ENCODE results near the gene UFSP2.

The UFSP2 gene

DNA sequence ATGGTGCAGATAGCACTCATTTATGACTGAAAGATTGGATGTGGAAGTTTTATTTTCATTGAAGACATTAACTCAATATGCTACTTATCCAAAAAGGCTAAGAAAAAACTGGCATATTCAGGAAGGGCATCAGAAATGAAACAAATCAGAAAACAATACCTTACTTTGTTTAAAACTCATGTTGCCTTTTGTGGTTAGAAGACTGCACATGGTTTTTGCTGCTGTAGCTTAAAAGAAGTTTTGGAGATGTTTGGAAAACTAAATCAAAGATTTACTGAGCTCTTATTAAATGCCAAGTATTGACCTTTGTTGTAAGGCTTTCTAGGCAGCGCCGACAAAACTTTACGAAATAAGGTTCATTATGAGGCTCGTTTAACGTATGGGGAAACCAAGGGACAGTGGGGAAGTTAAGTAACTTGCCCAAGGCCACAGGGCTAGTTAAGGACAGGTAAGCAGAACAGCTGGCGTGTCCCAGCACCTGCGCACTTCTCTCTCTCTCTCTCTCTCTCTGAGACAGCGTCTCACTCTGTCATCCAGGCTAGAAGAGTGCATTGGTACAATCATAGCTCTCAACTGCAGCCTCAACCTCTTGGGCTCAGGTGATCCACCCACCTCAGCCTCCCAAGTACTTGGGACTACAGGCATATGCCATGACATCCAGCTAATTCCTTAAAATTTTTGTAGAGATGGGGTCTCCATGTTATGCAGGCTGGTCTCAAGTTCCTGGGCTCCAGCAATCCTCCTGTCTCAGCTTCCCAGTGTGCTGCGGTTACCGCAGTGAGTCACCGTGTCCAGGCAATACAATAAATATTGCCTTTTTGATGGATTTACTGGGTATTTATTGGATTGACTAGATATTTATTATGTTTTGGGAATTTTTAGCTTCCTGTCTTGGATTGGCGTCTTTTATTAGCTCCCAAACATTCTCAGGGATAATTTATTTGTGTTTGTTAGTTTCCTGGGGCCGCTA, 46.2 kb downstream of the UFSP2 start:
- no peak overlapping the region for H3K4me3 ChIP-seq (replicated peaks; ENCODE audit: low read depth, low read length)
- no peak for DNase-seq (ENCODE audit: low read depth)
- TF ChIP-seq, protein P1, sequence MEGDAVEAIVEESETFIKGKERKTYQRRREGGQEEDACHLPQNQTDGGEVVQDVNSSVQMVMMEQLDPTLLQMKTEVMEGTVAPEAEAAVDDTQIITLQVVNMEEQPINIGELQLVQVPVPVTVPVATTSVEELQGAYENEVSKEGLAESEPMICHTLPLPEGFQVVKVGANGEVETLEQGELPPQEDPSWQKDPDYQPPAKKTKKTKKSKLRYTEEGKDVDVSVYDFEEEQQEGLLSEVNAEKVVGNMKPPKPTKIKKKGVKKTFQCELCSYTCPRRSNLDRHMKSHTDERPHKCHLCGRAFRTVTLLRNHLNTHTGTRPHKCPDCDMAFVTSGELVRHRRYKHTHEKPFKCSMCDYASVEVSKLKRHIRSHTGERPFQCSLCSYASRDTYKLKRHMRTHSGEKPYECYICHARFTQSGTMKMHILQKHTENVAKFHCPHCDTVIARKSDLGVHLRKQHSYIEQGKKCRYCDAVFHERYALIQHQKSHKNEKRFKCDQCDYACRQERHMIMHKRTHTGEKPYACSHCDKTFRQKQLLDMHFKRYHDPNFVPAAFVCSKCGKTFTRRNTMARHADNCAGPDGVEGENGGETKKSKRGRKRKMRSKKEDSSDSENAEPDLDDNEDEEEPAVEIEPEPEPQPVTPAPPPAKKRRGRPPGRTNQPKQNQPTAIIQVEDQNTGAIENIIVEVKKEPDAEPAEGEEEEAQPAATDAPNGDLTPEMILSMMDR (IDR thresholded peaks at IDR 0.05; ENCODE audit: low read length, missing control alignments), result no peak

DNA sequence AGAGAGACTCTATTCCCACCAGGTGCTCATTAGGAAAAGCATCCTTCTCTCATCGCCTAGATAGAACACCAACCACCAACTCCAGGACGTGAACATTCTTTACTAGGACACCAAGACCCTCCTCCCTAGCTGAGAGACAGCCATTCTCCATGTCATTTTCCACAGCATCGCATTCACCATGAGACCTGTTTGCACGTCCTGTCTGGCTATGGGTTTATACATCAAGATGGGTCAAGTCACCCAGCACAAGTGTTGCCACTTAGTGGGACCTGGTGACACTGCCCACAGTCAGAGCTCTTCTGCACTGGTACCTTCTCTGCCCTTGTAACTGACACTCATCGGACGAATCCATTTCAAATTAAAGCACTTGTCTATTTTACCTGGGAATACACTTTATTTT, 47.5 kb downstream of the UFSP2 start:
- no peak overlapping the region for H3K4me3 ChIP-seq (replicated peaks; ENCODE audit: low read depth, low read length)
- no peak for DNase-seq (ENCODE audit: low read depth)
- TF ChIP-seq, protein P1 (IDR thresholded peaks at IDR 0.05; ENCODE audit: low read length, missing control alignments), result no peak

DNA sequence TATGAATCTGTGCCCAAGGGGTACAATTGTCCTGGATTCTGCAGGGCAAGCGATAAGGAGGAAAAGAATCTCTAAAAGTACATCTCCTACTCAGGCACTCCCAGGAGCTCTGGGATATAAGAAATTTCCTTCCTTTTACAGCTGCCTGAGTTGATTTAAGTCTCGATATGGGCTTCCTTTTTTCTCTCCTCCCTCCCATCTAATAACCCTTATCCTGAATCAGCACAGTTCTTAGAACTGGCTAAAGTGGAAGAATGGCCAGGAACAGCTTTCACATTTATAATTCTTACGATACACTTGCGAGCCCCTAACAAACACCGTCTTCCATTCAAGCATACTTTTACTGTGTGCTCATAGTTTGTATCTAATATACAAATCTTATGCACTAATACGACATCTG, 51.2 kb downstream of the UFSP2 start:
- DNase-seq (ENCODE audit: low read depth), result no peak
- TF ChIP-seq, protein P1 (IDR thresholded peaks at IDR 0.05; ENCODE audit: low read length, missing control alignments), result no peak
- H3K4me3 ChIP-seq (replicated peaks; ENCODE audit: low read depth, low read length), result no peak overlapping the region

DNA sequence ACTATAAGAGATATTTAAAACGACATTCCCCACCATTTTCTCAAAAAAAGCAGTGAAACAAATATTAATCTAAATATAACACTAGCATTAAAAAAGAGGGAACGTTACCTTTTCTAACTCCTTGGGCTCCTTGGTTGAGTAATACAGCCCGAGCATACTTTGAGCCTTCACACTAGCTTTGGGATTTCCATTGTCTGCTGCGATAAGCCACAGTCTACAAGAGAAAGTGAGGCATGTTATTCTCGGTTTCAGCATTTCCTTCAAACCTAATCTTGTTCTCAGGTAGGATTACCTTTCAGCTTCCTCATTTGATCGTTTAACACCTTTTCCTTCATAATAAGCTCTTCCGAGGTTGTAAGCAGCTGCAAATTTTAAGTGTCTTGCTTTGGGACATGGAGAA, 51.7 kb downstream of the UFSP2 start:
- DNase-seq (ENCODE audit: low read depth), result no peak
- no peak overlapping the region for H3K4me3 ChIP-seq (replicated peaks; ENCODE audit: low read depth, low read length)
- TF ChIP-seq, protein P1 (IDR thresholded peaks at IDR 0.05; ENCODE audit: low read length, missing control alignments), result no peak

DNA sequence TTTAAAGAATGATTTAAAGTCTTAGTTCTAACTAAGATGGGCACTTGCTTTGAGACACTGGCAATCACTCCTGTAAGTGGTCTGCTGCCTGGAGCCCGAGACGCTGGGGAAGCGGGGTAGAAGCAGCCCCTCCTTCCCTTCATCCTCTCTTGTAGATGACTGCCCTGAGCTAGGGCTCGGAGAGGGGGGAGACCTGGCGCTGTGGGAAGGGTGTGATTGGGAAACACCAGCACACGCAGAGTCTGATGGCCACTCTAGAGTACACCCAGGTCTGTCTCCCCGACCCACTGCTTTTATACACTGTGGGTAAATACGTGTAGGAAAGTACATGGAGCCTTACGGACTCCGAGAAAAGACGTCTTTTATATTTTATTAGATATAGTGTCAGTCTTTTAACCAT, 54.1 kb downstream of the UFSP2 start:
- TF ChIP-seq, protein P1 (IDR thresholded peaks at IDR 0.05; ENCODE audit: low read length, missing control alignments), result no peak
- DNase-seq (ENCODE audit: low read depth), result no peak
- no peak overlapping the region for H3K4me3 ChIP-seq (replicated peaks; ENCODE audit: low read depth, low read length)

DNA sequence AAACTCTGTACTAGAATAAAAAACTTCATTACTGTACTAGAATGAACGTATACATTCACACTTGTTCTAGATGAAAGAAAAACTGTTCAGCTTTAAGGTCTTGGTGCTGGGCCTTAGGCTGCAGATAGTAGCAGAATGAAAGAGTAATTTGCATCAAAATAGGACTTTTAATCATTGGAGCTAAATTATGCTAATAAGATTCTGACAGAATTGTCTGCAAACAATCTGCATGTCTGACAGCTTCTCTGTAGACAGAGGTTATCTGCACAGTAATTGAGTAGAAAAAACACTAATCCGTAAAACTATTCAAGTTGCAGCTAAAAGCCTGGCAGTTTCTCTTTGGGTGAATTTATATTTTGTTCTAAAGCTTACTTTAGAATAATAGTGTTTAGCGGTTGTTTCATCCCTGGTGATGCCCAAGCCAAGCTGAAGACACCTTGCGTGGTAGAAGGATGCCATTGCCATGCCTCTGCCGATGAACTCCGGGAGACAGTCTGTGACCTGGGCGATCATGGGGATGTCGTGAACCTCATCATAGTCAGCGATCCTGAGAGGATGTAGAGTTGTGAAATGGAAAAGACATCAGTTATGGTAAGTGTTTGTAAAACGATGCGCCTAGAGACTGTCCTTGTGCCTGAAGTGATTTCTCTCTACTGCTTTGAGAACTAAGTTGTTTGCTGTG, 55.4 kb downstream of the UFSP2 start:
- no peak for DNase-seq (ENCODE audit: low read depth)
- TF ChIP-seq, protein P1 (IDR thresholded peaks at IDR 0.05; ENCODE audit: low read length, missing control alignments), result no peak
- no peak overlapping the region for H3K4me3 ChIP-seq (replicated peaks; ENCODE audit: low read depth, low read length)

Data from fibroblast of pulmonary artery (primary cell).